Sciatic nerve (tissue), 2 donors: ENCODE results near the gene IVL. TPM values are rescaled to one million over a fixed set of nuclear protein-coding genes. Genes with fewer than 3 reads are reported as not detected.
A peak's percentile ranks its signal among the peaks of the same experiment; 100 is the strongest.

ENCODE experiments used
- ATAC-seq: fragments of 200-7000 bp; cut with Tn5 transposase; one replicate; pipeline ENCODE4 v1.9.1; 2020; ENCODE audit warnings: mild to moderate bottlenecking, moderate library complexity
- DNase-seq: peaks from one replicate; pipeline ENCODE4 v3.0.0-alpha.2; 2020; ENCODE audit warnings: low spot score
- intact Hi-C: fragments of 100-400 bp; cut with DNase I; formaldehyde crosslinking; loops from one replicate; pipeline ENCODE4 v1.14.2; 2022
- total RNA-seq: library from RNA; stranded (reverse); fragmentation: NEBNext Ultra II Directional; extraction: Animal tissue kit (Norgen Biotek cat#: 25700); gene quantifications from one replicate; pipeline ENCODE4 v1.2.1, GENCODE V29; 2021
- donor health status: DM: no; HTN: no; CAD: no.
- donor health status: DM: no; HTN: no; CAD: no.

Gene IVL
- total RNA-seq, result not detected

- ATAC-seq, result no peak
Observed at GRCh38 chr1:152907686-152908601, at the start of gene IVL. IVL (plus strand) TSS chr1:152908546; CDS start chr1:152909798, 1,252 bp downstream.

GRCh38 chr1:152859696-152860095, 48.6 kb upstream of the IVL start, which contains the start of gene LCE7A:
LCE7A (plus strand) TSS chr1:152859996; CDS start chr1:152860698, 702 bp downstream.
- no peak for ATAC-seq
- intact Hi-C loops, result no loop called here
- DNase-seq, result no peak

More at GRCh38 chr1:152907686-152908601, at the start of gene IVL:
- no peak for DNase-seq
- intact Hi-C loops, result no loop called here

- intact Hi-C loops, result no loop called here
- ATAC-seq (no peak), DNase-seq (no peak)
Observed at GRCh38 chr1:152860129-152860528, 48.2 kb upstream of the IVL start.

GRCh38 chr1:152861374-152861773, 47.0 kb upstream of the IVL start:
- ATAC-seq, result no peak
- no peak for DNase-seq
- intact Hi-C loops, result no loop called here

- DNase-seq, result no peak
- intact Hi-C loops, result no loop called here
- ATAC-seq, result no peak
Observed at GRCh38 chr1:152864443-152864842, 43.9 kb upstream of the IVL start.

GRCh38 chr1:152866321-152866720, 42.0 kb upstream of the IVL start:
- no peak for ATAC-seq
- intact Hi-C loops, result no loop called here
- DNase-seq, result no peak

GRCh38 chr1:152869808-152870419, 38.4 kb upstream of the IVL start:
- ATAC-seq (no peak), DNase-seq (peak; percentile 70)
- intact Hi-C loops, result no loop called here

GRCh38 chr1:152870831-152871730, 37.3 kb upstream of the IVL start:
- DNase-seq (no peak), ATAC-seq (no peak)
- intact Hi-C loops, result no loop called here

GRCh38 chr1:152871731-152872126, 36.6 kb upstream of the IVL start:
- intact Hi-C loops, result no loop called here
- ATAC-seq, result no peak
- no peak for DNase-seq

GRCh38 chr1:152873495-152873894, 34.9 kb upstream of the IVL start:
- DNase-seq (no peak), ATAC-seq (no peak)
- intact Hi-C loops, result no loop called here

- DNase-seq (no peak), ATAC-seq (no peak)
- intact Hi-C loops, result no loop called here
Observed at GRCh38 chr1:152876827-152877226, 31.5 kb upstream of the IVL start.

GRCh38 chr1:152878042-152878441, 30.3 kb upstream of the IVL start, which contains the start of gene SMCP:
SMCP (plus strand) TSS chr1:152878322; CDS start chr1:152884423, 6,101 bp downstream.
- intact Hi-C loops, result no loop called here
- no peak for DNase-seq
- no peak for ATAC-seq

- no peak for ATAC-seq
- no peak for DNase-seq
Observed at GRCh38 chr1:152879559-152880198, 28.7 kb upstream of the IVL start.

GRCh38 chr1:152880316-152880715, 28.0 kb upstream of the IVL start:
- intact Hi-C loops, result no loop called here
- DNase-seq (no peak), ATAC-seq (no peak)

More at GRCh38 chr1:152879559-152880198, 28.7 kb upstream of the IVL start:
- intact Hi-C loops, result no loop called here

GRCh38 chr1:152880907-152881306, 27.4 kb upstream of the IVL start:
- ATAC-seq (no peak), DNase-seq (no peak)
- intact Hi-C loops, result no loop called here

GRCh38 chr1:152884085-152884484, 24.3 kb upstream of the IVL start:
- no peak for ATAC-seq
- DNase-seq, result no peak
- intact Hi-C loops, result no loop called here

GRCh38 chr1:152884506-152884905, 23.8 kb upstream of the IVL start:
- DNase-seq, result no peak
- intact Hi-C loops, result no loop called here
- no peak for ATAC-seq

- intact Hi-C loops, result no loop called here
- DNase-seq, result no peak
- ATAC-seq, result no peak
Observed at GRCh38 chr1:152884966-152885624, 23.3 kb upstream of the IVL start.
